Endothelial cell of umbilical vein (primary cell): ENCODE data around the gene BPIFB3. TPM values are rescaled to one million over a fixed set of nuclear protein-coding genes. Genes with fewer than 3 reads are reported as not detected.

Source experiments
- BruUV-seq: library from RNA; stranded (reverse); fragments of 400-500 nt; replicated peaks from 2 replicates; lab custom pipeline; 2021; lab: Mats Ljungman, UMichigan
- CTCF ChIA-PET: fragments of 300-600, 350-600 bp; sonication (Branson Sonifier 250); formaldehyde crosslinking; loops from one replicate; lab custom pipeline; 2021; ENCODE audit warnings: antibody characterized with exemption, inconsistent platforms; lab: Charles Lee
- POLR2A ChIA-PET: fragments of 300-600, 350-600 bp; sonication (Branson Sonifier 250); formaldehyde crosslinking; loops from one replicate; lab custom pipeline; 2021; ENCODE audit warnings: antibody characterized with exemption, inconsistent platforms; lab: Charles Lee
- DNase-seq: peaks from one replicate; pipeline ENCODE4 v3.0.0-alpha.2; 2011; ENCODE audit warnings: low read depth, low spot score
- FAIRE-seq: peaks from 2 replicates; lab custom pipeline; 2011; peaks lifted over from hg19 to GRCh38; lab: Jason Lieb, UNC
- H2AFZ ChIP-seq: 2 replicates; pipeline ENCODE4 v1.6.0; 2012; ENCODE audit warnings: low read depth, low read length, control low read depth, inconsistent platforms
- H3K27ac ChIP-seq: 2 replicates; pipeline ENCODE4 v1.5.1; 2011; ENCODE audit warnings: low read depth, mild to moderate bottlenecking, control low read depth, low read length, moderate library complexity; ENCODE audit not compliant: insufficient read depth
- H3K27me3 ChIP-seq, 2 experiments: 2 replicates each; pipeline versions ENCODE4 v1.6.0 to v1.6.1; 2011; ENCODE audit warnings: low read length in 2 of 2, mixed read lengths in 1 of 2; ENCODE audit not compliant: control insufficient read depth in 2 of 2, insufficient read depth in 2 of 2
- H3K36me3 ChIP-seq, 2 experiments: 2 replicates in 1 of 2; 3 replicates in 1 of 2; pipeline ENCODE4 v1.5.1; 2011; ENCODE audit warnings: low read length in 2 of 2, mild to moderate bottlenecking in 1 of 2, moderate library complexity in 1 of 2; ENCODE audit not compliant: control insufficient read depth in 2 of 2, insufficient read depth in 2 of 2; ENCODE audit errors: extremely low read depth in 1 of 2
- H3K4me1 ChIP-seq: 3 replicates; pipeline ENCODE4 v1.5.1; 2011; ENCODE audit warnings: mild to moderate bottlenecking, low read length; ENCODE audit not compliant: control insufficient read depth, insufficient read depth; ENCODE audit errors: extremely low read depth
- H3K4me2 ChIP-seq: 2 replicates; pipeline ENCODE4 v1.6.1; 2011; ENCODE audit warnings: low read length, control low read depth, mixed read lengths; ENCODE audit not compliant: insufficient read depth
- H3K4me3 ChIP-seq, 3 experiments: fragments of 200-600 bp in 1 of 3; sonication (generic), shearing (Covaris generic) in 1 of 3; replicated peaks in 1 of 3; 2 replicates each; pipeline ENCODE4 v1.5.1; 2011 to 2016; ENCODE audit warnings: control low read depth in 3 of 3, low read length in 3 of 3, mild to moderate bottlenecking in 2 of 3, inconsistent platforms in 1 of 3, low read depth in 1 of 3, moderate library complexity in 1 of 3; ENCODE audit not compliant: insufficient read depth in 1 of 3
- H3K79me2 ChIP-seq: 2 replicates; pipeline ENCODE4 v1.6.0; 2012; ENCODE audit warnings: low read length, inconsistent platforms; ENCODE audit not compliant: control insufficient read depth, insufficient read depth
- H3K9ac ChIP-seq: replicated peaks from 2 replicates; pipeline ENCODE3; 2011; ENCODE audit warnings: low read length, control low read depth; ENCODE audit not compliant: insufficient read depth; ENCODE audit errors: extremely low read depth
- H3K9me1 ChIP-seq: replicated peaks from 3 replicates; pipeline ENCODE4 v1.6.0; 2011; ENCODE audit warnings: mild to moderate bottlenecking, low read length; ENCODE audit not compliant: control insufficient read depth, insufficient read depth; ENCODE audit errors: extremely low read depth
- H3K9me3 ChIP-seq: replicated peaks from 2 replicates; pipeline ENCODE4 v1.5.1; 2012; ENCODE audit warnings: low read length, inconsistent platforms; ENCODE audit not compliant: control insufficient read depth, insufficient read depth
- H4K20me1 ChIP-seq: replicated peaks from 2 replicates; pipeline ENCODE3; 2011; ENCODE audit warnings: mild to moderate bottlenecking, low read length; ENCODE audit not compliant: control insufficient read depth, insufficient read depth; ENCODE audit errors: extremely low read depth
- CTCF ChIP-seq, 2 donors: IDR thresholded peaks; 1 replicate in 1 of 2; 2 replicates in 1 of 2; pipeline ENCODE4 v1.5.1; 2011; ENCODE audit warnings: low read length in 2 of 2, mild to moderate bottlenecking in 2 of 2, moderate library complexity in 2 of 2, control low read depth in 1 of 2, inconsistent platforms in 1 of 2, low read depth in 1 of 2; ENCODE audit not compliant: insufficient read depth in 1 of 2; ENCODE audit errors: extremely low read depth in 1 of 2
- EZH2 ChIP-seq: IDR thresholded peaks from 2 replicates; pipeline ENCODE4 v1.6.1; 2012; ENCODE audit warnings: borderline replicate concordance, low read depth, mild to moderate bottlenecking, moderate library complexity, low read length, inconsistent platforms; ENCODE audit not compliant: severe bottlenecking
- FOS ChIP-seq: IDR thresholded peaks from 2 replicates; pipeline ENCODE4 v1.6.1; 2011; ENCODE audit warnings: mild to moderate bottlenecking, low read length, moderate library complexity, borderline replicate concordance; ENCODE audit not compliant: insufficient read depth
- GATA2 ChIP-seq: IDR thresholded peaks from 2 replicates; pipeline ENCODE4 v1.7.0; 2011; ENCODE audit warnings: low read depth, mild to moderate bottlenecking, moderate library complexity, mixed read lengths, low read length; ENCODE audit not compliant: insufficient read length, insufficient read depth
- JUN ChIP-seq: IDR thresholded peaks from 2 replicates; pipeline ENCODE4 v1.6.1; 2011; ENCODE audit warnings: borderline replicate concordance, low read depth; ENCODE audit not compliant: insufficient read length, insufficient read depth
- MYC ChIP-seq: IDR thresholded peaks from one replicate; pipeline ENCODE4 v1.6.1; 2011; ENCODE audit warnings: mild to moderate bottlenecking, low read depth, low read length
- POLR2A ChIP-seq: IDR thresholded peaks from 2 replicates; pipeline ENCODE4 v1.6.1; 2012; ENCODE audit warnings: low read depth, mild to moderate bottlenecking, control low read depth, low read length
- POLR2AphosphoS5 ChIP-seq: IDR thresholded peaks from 2 replicates; pipeline ENCODE4 v1.6.1; 2012; ENCODE audit warnings: low read depth, mild to moderate bottlenecking, control low read depth, low read length, moderate library complexity; ENCODE audit not compliant: insufficient read depth
- dilution Hi-C: fragments of 300-500 bp; cut with MboI; formaldehyde crosslinking; loops from one replicate; pipeline ENCODE4 v1.15.0; 2019; ENCODE audit warnings: low sequenced_read_pairs; ENCODE audit not compliant: extremely low pct_ligation_motif_present
- intact Hi-C: fragments of 100-400 bp; cut with micrococcal nuclease; formaldehyde crosslinking; loops from one replicate; pipeline ENCODE4 v1.10.0; 2022
- polyA plus RNA-seq, 4 experiments: library from polyadenylated mRNA; depleted of rRNA in 3 of 4; stranded (reverse) in 3 of 4; unstranded in 1 of 4; fragments of >200 nt; gene quantifications; 2 replicates each; pipeline versions ENCODE4 v1.2.1 to v1.2.3, GENCODE V29; 2011 to 2012; ENCODE audit warnings: missing spikeins in 1 of 4
- total RNA-seq: library from RNA; stranded (reverse); gene quantifications from 2 replicates; pipeline ENCODE4 v1.2.3, GENCODE V29; 2021
- TF ChIP-seq, protein P1 (sequence below): IDR thresholded peaks from 2 replicates; pipeline ENCODE4 v1.6.1; 2011; ENCODE audit not compliant: insufficient read depth, insufficient read length

BPIFB3 gene
- total and polyA plus RNA-seq, 2 donors (not counting 3 experiments of a cell fraction or from before 2014, with no cell fraction given) = not detected

- dilution Hi-C loops (no loop called here), intact Hi-C loops (no loop called here)
- Histone ChIP-seq H3K27me3 (no peaks in the 10 kb centered on the region), H3K9me1 (no peaks in the 10 kb centered on the region), H3K9ac (no peak overlapping the region), H2AFZ (no peak overlapping the region), H4K20me1 (no peaks in the 10 kb centered on the region), H3K36me3 (no peaks in the 10 kb centered on the region), H3K9me3 (no peaks in the 10 kb centered on the region), H3K27ac (no peak overlapping the region), H3K4me1 (no peaks in the 10 kb centered on the region), H3K4me3 (no peak overlapping the region), H3K4me2 (no peak overlapping the region), H3K79me2 (no peaks in the 10 kb centered on the region)
- FAIRE-seq (no peak), DNase-seq (no peak)
- no peak for TF ChIP-seq JUN
- TF ChIP-seq POLR2AphosphoS5 = no peak
- no peak for TF ChIP-seq FOS
- no peak for TF ChIP-seq GATA2
- TF ChIP-seq CTCF (IDR thresholded peaks at IDR 0.05; ENCODE audit: extremely low read depth in 1 of 2, insufficient read depth in 1 of 2, low read depth in 1 of 2, low read length in 2 of 2) = no peak
- TF ChIP-seq, protein P1, sequence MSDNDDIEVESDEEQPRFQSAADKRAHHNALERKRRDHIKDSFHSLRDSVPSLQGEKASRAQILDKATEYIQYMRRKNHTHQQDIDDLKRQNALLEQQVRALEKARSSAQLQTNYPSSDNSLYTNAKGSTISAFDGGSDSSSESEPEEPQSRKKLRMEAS = no peak
- TF ChIP-seq EZH2 = no peak
- no peak for TF ChIP-seq MYC
- TF ChIP-seq POLR2A = no peak
- POLR2A ChIA-PET = no interaction called here
- BruUV-seq = no TSS peak
- CTCF ChIA-PET = no interaction called here
Measured at GRCh38 chr20:33019465-33020277, 34.0 kb upstream of the BPIFB3 start.
